HL-60 (cell line): ENCODE results near the gene EIF3J.

Source experiments
- DNase-seq, 2 experiments: peaks; one replicate each; pipeline ENCODE4 v3.0.0-alpha.2; 2010 to 2020; ENCODE audit warnings: low read depth in 1 of 2, low spot score in 1 of 2
- H3K27ac ChIP-seq: fragments of 250-450 bp; sonication (Bioruptor Pico); replicated peaks from 2 replicates; pipeline ENCODE4 v1.5.1; 2020; ENCODE audit warnings: mild to moderate bottlenecking, moderate library complexity
- H3K27me3 ChIP-seq: fragments of 250-450 bp; sonication (Bioruptor Pico); 2 replicates; pipeline ENCODE4 v1.5.1; 2021; ENCODE audit warnings: mild to moderate bottlenecking, moderate library complexity; ENCODE audit not compliant: insufficient read depth, poor library complexity, severe bottlenecking
- H3K4me3 ChIP-seq: replicated peaks from 2 replicates; pipeline ENCODE4 v1.5.1; 2011; ENCODE audit warnings: mild to moderate bottlenecking, control low read depth, low read length; ENCODE audit not compliant: insufficient read depth
- CTCF ChIP-seq: IDR thresholded peaks from one replicate; pipeline ENCODE4 v1.5.1; 2011; ENCODE audit warnings: low read length, control low read depth, inconsistent platforms; ENCODE audit not compliant: insufficient read depth
- GABPA ChIP-seq: IDR thresholded peaks from 2 replicates; pipeline ENCODE4 v1.6.1; 2012; ENCODE audit warnings: low read depth
- POLR2AphosphoS5 ChIP-seq: IDR thresholded peaks from 2 replicates; pipeline ENCODE4 v1.6.1; 2012; ENCODE audit warnings: low read depth
- REST ChIP-seq: IDR thresholded peaks from 2 replicates; pipeline ENCODE4 v1.6.1; 2012; ENCODE audit warnings: low read depth; ENCODE audit not compliant: insufficient replicate concordance
- SPI1 ChIP-seq: IDR thresholded peaks from 2 replicates; pipeline ENCODE4 v1.6.1; 2012; ENCODE audit warnings: low read depth, mild to moderate bottlenecking, borderline replicate concordance

Gene EIF3J

GRCh38 chr15:44595246-44595645 is 58.3 kb downstream of the EIF3J start:
- H3K4me3 ChIP-seq = no peak overlapping the region
- TF ChIP-seq REST (no peak), SPI1 (no peak), GABPA (no peak), POLR2AphosphoS5 (no peak), CTCF (no peak)
- no peak overlapping the region for H3K27ac ChIP-seq
- H3K27me3 ChIP-seq = no peaks in the 10 kb centered on the region
- DNase-seq = no peak

GRCh38 chr15:44595656-44596510 is 58.9 kb downstream of the EIF3J start:
- no peak overlapping the region for H3K4me3 ChIP-seq
- no peak overlapping the region for H3K27ac ChIP-seq
- no peaks in the 10 kb centered on the region for H3K27me3 ChIP-seq
- no peak for DNase-seq
- TF ChIP-seq POLR2AphosphoS5 (no peak), SPI1 (no peak), GABPA (no peak), REST (no peak), CTCF (no peak)

GRCh38 chr15:44596511-44597010 is 59.6 kb downstream of the EIF3J start:
- Histone ChIP-seq H3K27ac (no peak overlapping the region), H3K4me3 (no peak overlapping the region), H3K27me3 (no peaks in the 10 kb centered on the region)
- no peak for DNase-seq
- TF ChIP-seq SPI1 = no peak
- TF ChIP-seq CTCF = no peak
- TF ChIP-seq POLR2AphosphoS5 = no peak
- TF ChIP-seq REST = no peak
- TF ChIP-seq GABPA = no peak
